Prostate gland (tissue), 2 donors: ENCODE data around the gene MN1. TPM values are rescaled to one million over a fixed set of nuclear protein-coding genes. Genes with fewer than 3 reads are reported as not detected.

Experiments
- DNase-seq: peaks from one replicate; pipeline ENCODE4 v3.0.0-alpha.2; 2019; ENCODE audit warnings: low spot score
- H3K27ac ChIP-seq, 2 donors: fragments of 200-600 bp; sonication (generic); 2 replicates each; pipeline ENCODE4 v1.5.1; 2017 to 2019
- H3K27me3 ChIP-seq: fragments of 200-600 bp; sonication (generic); replicated peaks from 2 replicates; pipeline ENCODE4 v1.5.1; 2019; ENCODE audit not compliant: insufficient read depth
- H3K36me3 ChIP-seq, 2 donors: fragments of 200-600 bp; sonication (generic); 1 replicate in 1 of 2; 2 replicates in 1 of 2; pipeline versions ENCODE4 v1.5.1 to v1.8.1; 2017 to 2019
- H3K4me1 ChIP-seq: fragments of 200-600 bp; sonication (generic); replicated peaks from 2 replicates; pipeline ENCODE4 v1.5.1; 2019
- H3K4me3 ChIP-seq, 2 donors: fragments of 200-600 bp; sonication (generic); 2 replicates each; pipeline ENCODE4 v1.5.1; 2017 to 2019
- H3K9me3 ChIP-seq: fragments of 200-600 bp; sonication (generic); 2 replicates; pipeline ENCODE4 v1.5.1; 2017
- POLR2A ChIP-seq: fragments of 450-650 bp; IDR thresholded peaks from one replicate; pipeline ENCODE4 v1.6.1; 2016; ENCODE audit warnings: antibody characterized with exemption, mild to moderate bottlenecking
- POLR2AphosphoS5 ChIP-seq: sonication (generic); formaldehyde crosslinking; IDR thresholded peaks from one replicate; pipeline ENCODE4 v1.6.1; 2017; ENCODE audit warnings: antibody characterized with exemption
- WGBS: methylation state at CpG from one replicate; pipeline ENCODE4 v1.1.5; 2018; 5-methylcytosine and 5-hydroxymethylcytosine counted together
- intact Hi-C: fragments of 100-400 bp; cut with DNase I; formaldehyde crosslinking; loops from one replicate; pipeline ENCODE4 v1.14.2; 2022
- total RNA-seq, 2 donors: library from RNA; depleted of rRNA; stranded (reverse); fragments of >200 nt; gene quantifications; one replicate each; pipeline ENCODE4 v1.1.0, GENCODE V29; 2016
- TF ChIP-seq, protein P1 (sequence below), 4 experiments: fragments of 200-600 bp in 2 of 4; fragments of 450-650 bp in 2 of 4; sonication (generic) in 2 of 4; IDR thresholded peaks; 1 replicate in 3 of 4; 2 replicates in 1 of 4; pipeline ENCODE4 v1.5.1; 2016 to 2019; ENCODE audit warnings: antibody characterized with exemption in 4 of 4, mild to moderate bottlenecking in 2 of 4, moderate library complexity in 2 of 4

MN1 gene
- total RNA-seq, 2 donors from 2014 or later: 5.5 to 5.8 TPM

DNA sequence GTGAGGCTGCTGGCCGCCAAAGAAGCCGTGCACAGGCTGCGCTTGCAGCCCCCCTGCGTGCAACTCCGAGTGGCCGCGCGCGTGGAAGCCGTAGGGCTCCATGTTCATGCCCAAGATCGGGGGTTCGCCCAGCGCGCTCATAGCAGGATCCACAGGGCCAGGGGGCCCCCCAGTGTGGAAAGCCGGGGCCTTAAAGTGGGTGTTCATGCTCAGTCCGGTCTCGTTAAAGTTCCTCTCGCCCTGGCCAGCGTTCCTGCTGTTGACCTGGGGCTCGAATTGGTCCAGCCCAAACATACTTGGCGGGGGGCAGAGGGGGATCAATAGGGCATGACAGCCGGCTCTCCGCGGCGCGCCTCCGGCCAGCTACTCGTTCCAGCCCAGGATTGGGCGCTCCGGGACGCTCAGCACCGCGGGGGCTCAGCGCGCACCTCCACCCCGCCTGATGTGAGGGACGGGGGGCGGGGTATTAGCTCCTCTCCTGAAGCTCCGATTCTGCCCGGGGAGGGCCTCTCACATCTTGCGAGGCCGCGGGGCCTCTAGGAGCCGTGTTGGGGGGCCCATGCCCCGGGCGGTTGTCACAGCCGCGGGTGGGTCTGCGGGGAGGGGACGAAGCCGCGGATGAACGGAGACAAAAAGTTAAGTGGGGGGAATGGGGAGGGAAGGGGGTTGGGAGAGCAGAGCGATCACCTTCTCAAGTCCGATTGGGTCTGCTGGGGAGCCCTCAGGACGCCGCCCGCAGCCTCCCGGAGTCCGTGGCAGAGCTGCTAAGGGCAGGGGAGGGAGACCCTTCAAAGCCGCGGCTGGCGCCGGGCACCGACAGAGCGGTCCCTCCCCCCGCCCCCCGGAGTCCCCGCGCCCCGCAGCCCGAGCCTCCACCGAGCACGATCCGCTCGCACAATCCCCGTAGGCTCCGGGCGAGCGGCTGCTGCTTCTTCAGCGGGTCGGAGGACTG is 1.0 kb downstream of the MN1 start:
- no peak for DNase-seq
- Histone ChIP-seq H3K9me3 (no peaks in the 10 kb centered on the region), H3K4me3 (peak overlapping the region; percentile 59), H3K27me3 (no peaks in the 10 kb centered on the region), H3K36me3 (no peaks in the 10 kb centered on the region), H3K4me1 (peaks cover 12% of the 10 kb centered on the region), H3K27ac (peak overlapping the region; percentile 57 to 75)
- WGBS: 6% methylated on average over 51 of the region's 82 CpGs
- intact Hi-C loops: loop anchor here (5.0 to 10.0 kb wide), 4 partner anchors 148 to 1126 kb away; no protein-coding TSS in a partner anchor
- TF ChIP-seq POLR2AphosphoS5 (no peak), POLR2A (no peak)
- TF ChIP-seq, protein P1, sequence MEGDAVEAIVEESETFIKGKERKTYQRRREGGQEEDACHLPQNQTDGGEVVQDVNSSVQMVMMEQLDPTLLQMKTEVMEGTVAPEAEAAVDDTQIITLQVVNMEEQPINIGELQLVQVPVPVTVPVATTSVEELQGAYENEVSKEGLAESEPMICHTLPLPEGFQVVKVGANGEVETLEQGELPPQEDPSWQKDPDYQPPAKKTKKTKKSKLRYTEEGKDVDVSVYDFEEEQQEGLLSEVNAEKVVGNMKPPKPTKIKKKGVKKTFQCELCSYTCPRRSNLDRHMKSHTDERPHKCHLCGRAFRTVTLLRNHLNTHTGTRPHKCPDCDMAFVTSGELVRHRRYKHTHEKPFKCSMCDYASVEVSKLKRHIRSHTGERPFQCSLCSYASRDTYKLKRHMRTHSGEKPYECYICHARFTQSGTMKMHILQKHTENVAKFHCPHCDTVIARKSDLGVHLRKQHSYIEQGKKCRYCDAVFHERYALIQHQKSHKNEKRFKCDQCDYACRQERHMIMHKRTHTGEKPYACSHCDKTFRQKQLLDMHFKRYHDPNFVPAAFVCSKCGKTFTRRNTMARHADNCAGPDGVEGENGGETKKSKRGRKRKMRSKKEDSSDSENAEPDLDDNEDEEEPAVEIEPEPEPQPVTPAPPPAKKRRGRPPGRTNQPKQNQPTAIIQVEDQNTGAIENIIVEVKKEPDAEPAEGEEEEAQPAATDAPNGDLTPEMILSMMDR (IDR thresholded peaks at IDR 0.05): no peak

DNA sequence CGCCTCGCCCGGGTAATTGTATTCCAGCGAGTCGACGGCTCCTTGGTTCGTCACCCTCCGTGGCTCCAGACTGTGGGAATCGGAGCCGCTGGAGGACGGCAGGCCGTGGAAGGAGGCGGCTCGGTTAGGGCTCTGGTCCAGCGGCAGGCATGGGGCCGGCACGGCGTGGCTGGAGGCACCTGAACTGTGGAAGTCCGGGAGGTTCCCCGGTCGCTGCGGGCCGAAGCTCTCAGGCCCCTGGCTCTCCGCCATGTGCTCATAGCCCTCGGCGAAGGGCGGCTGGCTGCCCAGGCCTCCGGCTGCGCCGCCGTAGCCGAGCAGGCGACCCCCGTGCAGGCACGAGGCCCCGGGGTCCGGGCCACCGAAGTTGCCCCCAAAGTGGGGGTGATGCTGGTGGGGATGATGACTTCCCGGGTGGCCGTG is 1.7 kb downstream of the MN1 start:
- TF ChIP-seq, protein P1 (IDR thresholded peaks at IDR 0.05): no peak
- no peak for TF ChIP-seq POLR2A
- no peak for TF ChIP-seq POLR2AphosphoS5
- H3K4me3 ChIP-seq: peak overlapping the region; percentile 59
- H3K27ac ChIP-seq: peak overlapping the region; percentile 57 to 75
- no peaks in the 10 kb centered on the region for H3K9me3 ChIP-seq
- H3K36me3 ChIP-seq: no peaks in the 10 kb centered on the region
- DNase-seq: no peak
- no peaks in the 10 kb centered on the region for H3K27me3 ChIP-seq
- 19% methylated on average over 40 of the region's 40 CpGs for WGBS
- intact Hi-C loops: loop anchor here (5.0 to 10.0 kb wide), 4 partner anchors 148 to 1125 kb away; no protein-coding TSS in a partner anchor
- H3K4me1 ChIP-seq: peaks cover 12% of the 10 kb centered on the region

DNA sequence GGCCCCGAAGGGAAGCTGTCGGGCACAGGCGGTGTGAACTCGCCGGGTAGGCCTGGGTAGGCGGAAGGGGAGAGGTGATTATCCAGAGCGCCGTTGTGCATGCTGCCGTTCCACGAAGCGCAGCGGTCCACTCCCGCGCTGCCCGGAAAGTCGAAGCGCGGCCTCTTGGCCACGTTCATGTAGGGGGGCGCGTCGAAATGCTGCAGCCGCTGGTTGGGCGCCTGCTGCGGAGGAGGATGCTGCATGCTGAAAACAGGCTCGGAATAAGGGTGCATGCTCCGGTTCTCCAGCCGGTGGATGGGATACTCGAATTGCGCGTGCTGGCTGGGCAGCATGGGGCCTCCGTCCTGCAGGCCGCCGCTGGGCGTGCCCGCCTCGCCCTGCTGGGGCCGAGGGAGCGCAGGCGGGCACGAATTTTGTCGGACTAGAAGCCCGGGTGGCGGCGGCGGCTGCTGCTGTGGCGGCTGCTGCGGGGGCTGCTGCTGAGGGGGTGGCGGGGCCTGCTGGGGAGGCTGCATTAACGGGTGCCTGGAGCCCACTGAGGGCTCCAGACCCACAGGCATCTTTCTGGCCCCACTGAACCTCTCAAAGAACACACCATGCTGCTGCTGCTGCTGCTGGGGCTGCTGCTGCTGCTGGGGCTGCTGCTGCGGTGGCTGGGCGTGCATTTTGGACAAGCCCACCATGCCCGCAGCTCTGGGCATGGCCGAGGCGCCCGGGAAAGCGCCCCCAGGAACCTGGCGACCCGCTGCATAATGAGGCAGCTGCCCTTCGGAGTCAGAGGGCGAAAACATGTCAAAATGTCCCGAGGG is 2.3 kb downstream of the MN1 start:
- Histone ChIP-seq H3K4me3 (peak overlapping the region; percentile 59), H3K4me1 (peaks cover 12% of the 10 kb centered on the region), H3K27me3 (no peaks in the 10 kb centered on the region), H3K27ac (peak overlapping the region in 1 of 2 donors; percentile 75), H3K9me3 (no peaks in the 10 kb centered on the region), H3K36me3 (no peaks in the 10 kb centered on the region)
- TF ChIP-seq POLR2AphosphoS5 (no peak), POLR2A (no peak)
- TF ChIP-seq, protein P1 (IDR thresholded peaks at IDR 0.05): no peak
- intact Hi-C loops: no loop called here
- DNase-seq: no peak
- 48% methylated on average over 60 of the region's 62 CpGs for WGBS

DNA sequence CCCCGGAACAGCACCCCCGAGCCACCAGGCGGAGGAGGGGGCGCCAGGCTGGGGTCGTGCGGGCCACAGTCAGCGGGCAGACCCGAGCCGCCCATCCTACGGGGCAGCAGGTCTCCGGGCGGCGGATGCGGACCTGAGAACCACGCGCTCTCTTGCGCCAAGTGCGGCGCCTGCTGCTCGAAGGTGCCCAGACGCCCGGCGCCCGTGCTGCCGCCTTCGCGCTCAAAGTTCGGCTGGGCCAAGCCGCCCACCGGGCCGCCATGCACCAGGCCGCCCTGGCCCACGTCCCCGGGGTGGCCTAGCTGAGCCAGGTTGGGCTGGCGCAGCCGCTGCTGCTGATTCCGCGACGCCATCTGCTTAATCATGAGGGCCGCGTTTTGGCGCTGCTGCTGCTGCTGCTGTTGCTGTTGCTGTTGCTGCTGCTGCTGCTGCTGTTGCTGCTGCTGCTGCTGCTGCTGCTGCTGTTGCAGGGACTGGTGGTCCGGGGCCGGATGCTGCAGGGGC is 3.0 kb downstream of the MN1 start:
- TF ChIP-seq, protein P1 (IDR thresholded peaks at IDR 0.05): no peak
- TF ChIP-seq POLR2AphosphoS5 (no peak), POLR2A (no peak)
- Histone ChIP-seq H3K4me3 (no peak overlapping the region), H3K27me3 (no peaks in the 10 kb centered on the region), H3K27ac (no peak overlapping the region), H3K36me3 (no peaks in the 10 kb centered on the region), H3K4me1 (peaks cover 12% of the 10 kb centered on the region), H3K9me3 (no peaks in the 10 kb centered on the region)
- intact Hi-C loops: no loop called here
- 65% methylated on average over 40 of the region's 44 CpGs for WGBS
- DNase-seq: no peak
